ENCODE measurements around the gene SPEM1. TPM values are rescaled to one million over a fixed set of nuclear protein-coding genes. Genes with fewer than 3 reads are reported as not detected.
A peak's percentile ranks its signal among the peaks of the same experiment; 100 is the strongest.

SPEM1 gene
- total RNA-seq, 1 donor from 2014 or later: 0.31 TPM

GRCh38 chr17:7407485-7408251, 12.5 kb upstream of the SPEM1 start, which contains the start of gene NLGN2:
Gene NLGN2 (plus strand): TSS chr17:7407845. CDS start chr17:7408256, 411 bp downstream.
- no peak for TF ChIP-seq CTCF (conservative IDR thresholded peaks at IDR 0.05)
- no peak for DNase-seq (ENCODE audit: extremely low spot score, unreplicated experiment)
- Mint-ChIP-seq H3K9me3 (no peaks in the 10 kb centered on the region), H3K4me3 (peak within 1 kb of the TSS; percentile 52), H3K27ac (no peak within 1 kb of the TSS), H3K27me3 (peaks cover 4% of the 10 kb centered on the region), H3K36me3 (peaks cover 12% of the 10 kb centered on the region), H3K4me1 (ENCODE audit: unreplicated experiment) (peaks cover 17% of the 10 kb centered on the region)

GRCh38 chr17:7408252-7408727, 11.8 kb upstream of the SPEM1 start:
- TF ChIP-seq CTCF (conservative IDR thresholded peaks at IDR 0.05): no peak
- peaks cover 15% of the 10 kb centered on the region for H3K36me3 Mint-ChIP-seq
- H3K9me3 Mint-ChIP-seq: no peaks in the 10 kb centered on the region
- H3K4me1 Mint-ChIP-seq (ENCODE audit: unreplicated experiment): peaks cover 17% of the 10 kb centered on the region
- DNase-seq (ENCODE audit: extremely low spot score, unreplicated experiment): no peak
- no peak overlapping the region for H3K27ac Mint-ChIP-seq
- no peak overlapping the region for H3K4me3 Mint-ChIP-seq
- peaks cover 4% of the 10 kb centered on the region for H3K27me3 Mint-ChIP-seq

- Mint-ChIP-seq H3K27me3 (peaks cover 4% of the 10 kb centered on the region), H3K4me3 (peak overlapping the region; percentile 64), H3K4me1 (ENCODE audit: unreplicated experiment) (peaks cover 17% of the 10 kb centered on the region), H3K36me3 (peaks cover 15% of the 10 kb centered on the region), H3K9me3 (no peaks in the 10 kb centered on the region), H3K27ac (no peak overlapping the region)
- DNase-seq (ENCODE audit: extremely low spot score, unreplicated experiment): no peak
- TF ChIP-seq CTCF (conservative IDR thresholded peaks at IDR 0.05): no peak
These were observed 11.3 kb upstream of the SPEM1 start for GRCh38 chr17:7408863-7409262.

DNA sequence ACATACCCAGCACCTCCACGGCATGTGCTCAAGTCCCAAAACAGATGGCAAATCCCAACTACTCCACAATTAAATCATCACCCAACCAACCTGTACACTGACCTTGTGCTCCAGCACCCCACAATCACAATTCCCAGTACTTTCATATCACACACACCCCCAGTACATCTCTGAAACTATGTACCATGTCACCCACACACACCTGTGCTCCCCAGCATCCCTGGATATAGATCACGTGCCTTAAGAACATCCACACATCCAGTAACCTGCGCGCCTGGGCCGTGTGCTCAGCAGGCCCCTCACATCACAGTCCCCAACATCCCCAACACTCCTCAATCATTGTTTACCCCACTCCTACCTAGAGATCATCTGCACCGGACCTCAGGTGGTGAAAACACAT, 10.4 kb upstream of the SPEM1 start:
- H3K27me3 Mint-ChIP-seq: peaks cover 4% of the 10 kb centered on the region
- no peak for TF ChIP-seq CTCF (conservative IDR thresholded peaks at IDR 0.05)
- no peak for DNase-seq (ENCODE audit: extremely low spot score, unreplicated experiment)
- H3K4me3 Mint-ChIP-seq: peak overlapping the region; percentile 5
- H3K36me3 Mint-ChIP-seq: peaks cover 15% of the 10 kb centered on the region
- no peaks in the 10 kb centered on the region for H3K9me3 Mint-ChIP-seq
- peak overlapping the region; percentile 6 for H3K27ac Mint-ChIP-seq
- peaks cover 17% of the 10 kb centered on the region for H3K4me1 Mint-ChIP-seq (ENCODE audit: unreplicated experiment)

DNA sequence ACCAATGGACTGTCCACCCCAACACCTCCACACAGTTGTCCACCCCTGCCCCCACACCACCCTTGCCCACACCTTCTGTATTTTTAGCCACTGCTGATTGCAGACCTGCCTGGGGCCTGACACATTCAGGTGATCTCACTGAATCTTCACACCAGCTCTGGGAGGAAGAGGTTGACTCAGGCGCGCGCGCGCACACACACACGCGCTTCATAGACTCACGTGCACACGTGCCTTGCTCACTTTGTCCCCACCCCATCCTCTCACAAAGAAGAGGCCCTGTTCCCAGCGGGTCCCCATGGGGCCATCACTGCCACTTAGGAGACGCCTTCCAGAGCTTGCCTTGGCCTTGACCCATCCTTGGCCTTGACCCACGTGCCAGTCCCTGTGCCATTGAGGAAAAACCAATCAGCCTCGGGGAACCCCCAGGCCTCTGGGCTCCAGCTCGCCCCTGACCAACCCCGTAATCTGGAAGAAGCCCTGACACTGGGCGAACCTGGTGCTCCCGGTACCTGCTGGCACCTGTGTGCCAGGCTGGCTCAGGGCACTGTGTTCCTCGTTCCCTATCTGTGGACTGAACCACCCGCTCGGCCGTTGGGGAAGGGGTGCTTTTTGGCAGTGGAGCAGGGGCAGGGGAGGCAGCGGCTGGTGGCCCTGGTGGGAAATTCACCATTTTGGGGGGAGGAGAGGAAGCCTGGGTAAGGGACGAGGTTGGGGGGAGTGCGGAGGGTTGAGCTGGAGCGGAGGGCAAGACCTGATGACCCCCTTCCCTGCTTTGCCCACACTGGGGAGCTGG, 9.3 kb upstream of the SPEM1 start:
- no peak overlapping the region for H3K27ac Mint-ChIP-seq
- no peak overlapping the region for H3K4me3 Mint-ChIP-seq
- TF ChIP-seq CTCF (conservative IDR thresholded peaks at IDR 0.05): no peak
- H3K27me3 Mint-ChIP-seq: peaks cover 3% of the 10 kb centered on the region
- H3K4me1 Mint-ChIP-seq (ENCODE audit: unreplicated experiment): peaks cover 16% of the 10 kb centered on the region
- H3K36me3 Mint-ChIP-seq: peaks cover 15% of the 10 kb centered on the region
- DNase-seq (ENCODE audit: extremely low spot score, unreplicated experiment): no peak
- no peaks in the 10 kb centered on the region for H3K9me3 Mint-ChIP-seq

Data from type B pancreatic cell (in vitro differentiated cells).